ENCODE measurements around the gene MGAT4A.
A peak's percentile ranks its signal among the peaks of the same experiment; 100 is the strongest.

MGAT4A gene

GRCh38 chr2:98750593-98751282, 19.8 kb upstream of the MGAT4A start:
- H3K4me3 ChIP-seq (ENCODE audit: low read depth, low read length): no peak overlapping the region
- TF ChIP-seq CTCF (IDR thresholded peaks at IDR 0.05; ENCODE audit: insufficient read depth, low read depth, low read length, missing control alignments): no peak
- DNase-seq (ENCODE audit: low read depth): no peak

GRCh38 chr2:98749066-98749450, 18.1 kb upstream of the MGAT4A start:
- no peak for TF ChIP-seq CTCF (IDR thresholded peaks at IDR 0.05; ENCODE audit: insufficient read depth, low read depth, low read length, missing control alignments)
- H3K4me3 ChIP-seq (ENCODE audit: low read depth, low read length): no peak overlapping the region
- peak; percentile 60 for DNase-seq (ENCODE audit: low read depth)

- no peak overlapping the region for H3K4me3 ChIP-seq (ENCODE audit: low read depth, low read length)
- TF ChIP-seq CTCF (IDR thresholded peaks at IDR 0.05; ENCODE audit: insufficient read depth, low read depth, low read length, missing control alignments): no peak
These were observed 17.5 kb upstream of the MGAT4A start for GRCh38 chr2:98748292-98749065.

GRCh38 chr2:98747888-98748287, 17.0 kb upstream of the MGAT4A start:
- no peak overlapping the region for H3K4me3 ChIP-seq (ENCODE audit: low read depth, low read length)
- peak; percentile 28 for DNase-seq (ENCODE audit: low read depth)
- TF ChIP-seq CTCF (IDR thresholded peaks at IDR 0.05; ENCODE audit: insufficient read depth, low read depth, low read length, missing control alignments): no peak

More at GRCh38 chr2:98748292-98749065, 17.5 kb upstream of the MGAT4A start:
- peak; percentile 58 for DNase-seq (ENCODE audit: low read depth)

GRCh38 chr2:98746426-98746825, 15.5 kb upstream of the MGAT4A start:
- DNase-seq (ENCODE audit: low read depth): no peak
- no peak for TF ChIP-seq CTCF (IDR thresholded peaks at IDR 0.05; ENCODE audit: insufficient read depth, low read depth, low read length, missing control alignments)
- no peak overlapping the region for H3K4me3 ChIP-seq (ENCODE audit: low read depth, low read length)

GRCh38 chr2:98744595-98744994, 13.7 kb upstream of the MGAT4A start:
- H3K4me3 ChIP-seq (ENCODE audit: low read depth, low read length): no peak overlapping the region
- no peak for TF ChIP-seq CTCF (IDR thresholded peaks at IDR 0.05; ENCODE audit: insufficient read depth, low read depth, low read length, missing control alignments)
- no peak for DNase-seq (ENCODE audit: low read depth)

Data from GM12865 (cell line).